CMK (cell line): ENCODE data around the gene BACH2.
"Not testable (repeated sequence)": the region's sequence is repeated elsewhere in the genome, so short reads cannot be mapped to it uniquely, and the experiment has no call there.

Experiments used
- DNase-seq: peaks from one replicate; pipeline ENCODE4 v3.0.0-alpha.2; 2010; ENCODE audit warnings: low read depth

Gene BACH2

GRCh38 chr6:90151576-90152422 is 144.8 kb downstream of the BACH2 start:
- DNase-seq, result no peak

- no peak for DNase-seq
Measured at GRCh38 chr6:90149280-90149679, 147.4 kb downstream of the BACH2 start.

GRCh38 chr6:90148867-90149266 is 147.8 kb downstream of the BACH2 start:
- DNase-seq, result no peak

GRCh38 chr6:90146921-90147649 is 149.6 kb downstream of the BACH2 start:
- no peak for DNase-seq

DNA sequence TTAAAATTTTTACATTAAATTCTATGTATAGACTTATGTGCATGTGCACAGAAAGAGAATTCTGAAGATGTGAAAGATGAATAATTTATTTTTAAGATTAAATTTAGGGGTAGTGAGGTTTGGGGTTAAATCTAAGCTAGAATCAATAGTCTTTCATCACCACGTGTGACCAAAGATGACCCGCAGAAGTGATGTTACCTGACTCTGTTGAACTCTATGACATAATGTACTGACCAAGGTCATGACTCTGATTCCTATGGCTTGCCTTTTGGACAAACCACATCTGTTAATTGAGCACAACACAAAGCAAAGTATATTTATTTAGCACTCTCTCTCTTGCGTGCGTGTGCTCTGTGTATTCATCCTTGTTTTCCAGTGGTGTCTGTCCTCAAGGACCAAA is 150.6 kb downstream of the BACH2 start:
- DNase-seq, result no peak

- no peak for DNase-seq
Measured at GRCh38 chr6:90144928-90145555, 151.6 kb downstream of the BACH2 start.

GRCh38 chr6:90144396-90144795 is 152.2 kb downstream of the BACH2 start:
- no peak for DNase-seq

- DNase-seq, result no peak
Measured at GRCh38 chr6:90140683-90141082, 156.0 kb downstream of the BACH2 start.

GRCh38 chr6:90139272-90139817 is 157.3 kb downstream of the BACH2 start:
- no peak for DNase-seq

DNA sequence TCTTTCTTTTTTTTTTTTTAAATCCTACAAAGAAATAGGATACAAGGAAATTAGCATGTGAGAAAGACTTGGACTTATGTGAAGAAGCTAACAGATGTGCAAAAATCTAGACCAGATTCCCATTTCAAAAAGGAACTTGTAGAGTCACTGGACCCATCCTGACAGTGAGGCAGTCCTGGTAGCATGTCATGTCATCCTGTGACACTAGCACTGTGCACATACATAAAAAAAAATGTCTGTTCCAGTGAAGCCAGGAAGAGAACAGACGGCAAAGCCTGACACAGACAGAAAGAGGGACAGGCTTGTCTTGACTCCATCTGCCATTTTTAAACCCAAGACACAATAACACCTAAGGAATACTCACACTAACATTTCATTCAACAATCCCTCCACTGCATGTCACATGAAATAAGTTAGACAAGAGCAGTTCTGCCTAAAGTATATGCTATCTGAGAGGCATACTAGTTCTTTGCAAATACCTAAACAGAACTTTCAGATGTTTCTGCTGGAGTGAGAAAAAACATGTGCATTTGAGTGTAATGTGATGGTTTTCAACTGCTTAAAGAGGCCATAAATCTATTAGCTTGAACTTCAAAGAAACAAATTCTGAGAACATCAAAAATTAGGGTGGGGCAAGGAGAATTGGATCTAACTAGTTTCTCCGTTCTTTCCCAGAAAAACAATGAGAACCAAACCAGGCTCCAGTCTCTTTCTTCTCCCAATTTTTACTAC is 159.6 kb downstream of the BACH2 start:
- no peak for DNase-seq

- DNase-seq, result no peak
Measured at GRCh38 chr6:90136176-90136575, 160.5 kb downstream of the BACH2 start.

DNA sequence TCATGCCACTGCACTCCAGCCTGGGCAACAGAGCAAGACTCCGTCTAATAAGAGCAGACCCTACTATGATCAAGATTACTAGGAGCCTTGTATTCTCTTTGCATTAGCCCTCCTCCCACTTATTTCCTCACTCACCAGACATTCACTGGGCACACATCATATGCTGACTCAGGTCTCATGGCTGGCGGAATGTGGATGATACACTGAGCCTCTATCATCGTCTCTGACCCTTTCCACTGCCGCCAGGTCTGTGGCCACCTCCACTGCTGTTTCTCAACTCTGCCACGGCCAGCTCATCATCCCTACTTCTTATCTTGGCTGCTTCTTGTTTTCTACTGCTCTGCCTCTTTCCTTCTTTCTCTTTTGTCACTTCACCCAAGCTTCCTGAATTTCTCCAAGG is 161.0 kb downstream of the BACH2 start:
- no peak for DNase-seq

DNA sequence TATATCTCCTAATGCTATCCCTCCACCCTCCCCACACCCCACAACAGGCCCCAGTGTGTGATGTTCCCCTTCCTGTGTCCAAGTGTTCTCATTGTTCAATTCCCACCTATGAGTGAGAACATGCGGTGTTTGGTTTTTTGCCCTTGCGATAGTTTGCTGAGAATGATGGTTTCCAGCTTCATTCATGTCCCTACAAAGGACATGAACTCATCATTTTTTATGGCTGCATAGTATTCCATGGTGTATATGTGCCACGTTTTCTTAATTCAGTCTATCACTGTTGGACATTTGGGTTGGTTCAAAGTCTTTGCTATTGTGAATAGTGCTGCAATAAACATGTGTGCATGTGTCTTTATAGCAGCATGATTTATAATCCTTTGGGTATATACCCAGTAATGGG is 163.0 kb downstream of the BACH2 start:
- DNase-seq, result not testable (repeated sequence)

GRCh38 chr6:90131614-90132423 is 164.8 kb downstream of the BACH2 start:
- no peak for DNase-seq

- DNase-seq, result no peak
Measured at GRCh38 chr6:90131125-90131524, 165.5 kb downstream of the BACH2 start.

- DNase-seq, result not testable (repeated sequence)
Measured at GRCh38 chr6:90128687-90129086, 168.0 kb downstream of the BACH2 start.

GRCh38 chr6:90127595-90127994 is 169.0 kb downstream of the BACH2 start:
- no peak for DNase-seq

GRCh38 chr6:90126839-90127238 is 169.8 kb downstream of the BACH2 start:
- DNase-seq, result no peak

GRCh38 chr6:90126181-90126580 is 170.5 kb downstream of the BACH2 start:
- no peak for DNase-seq

- no peak for DNase-seq
Measured at GRCh38 chr6:90124874-90125510, 171.7 kb downstream of the BACH2 start.

GRCh38 chr6:90123831-90124230 is 172.8 kb downstream of the BACH2 start:
- DNase-seq, result no peak
